GM12878 (cell line): Measurements from ENCODE around the gene F10.

ENCODE experiments used
- CTCF ChIP-seq, 3 experiments: IDR thresholded peaks in 2 of 3; conservative IDR thresholded peaks in 1 of 3; 2 replicates each; pipeline ENCODE4 v1.5.1; 2011; ENCODE audit warnings: low read depth in 3 of 3, low read length in 3 of 3, mild to moderate bottlenecking in 3 of 3, control low read depth in 2 of 3, moderate library complexity in 2 of 3, inconsistent platforms in 1 of 3, mixed read lengths in 1 of 3; ENCODE audit not compliant: control insufficient read depth in 2 of 3, insufficient read depth in 1 of 3; ENCODE audit errors: extremely low read depth in 1 of 3
- IKZF1 ChIP-seq: fragments of 450-650 bp; conservative IDR thresholded peaks from 2 replicates; pipeline ENCODE4 v1.6.1; 2017; ENCODE audit warnings: antibody characterized with exemption, mild to moderate bottlenecking
- JUND ChIP-seq: IDR thresholded peaks from 2 replicates; pipeline ENCODE4 v1.6.1; 2012; ENCODE audit warnings: low read depth, mild to moderate bottlenecking, low read length, improper control_type of control experiment, moderate library complexity
- MEF2A ChIP-seq: IDR thresholded peaks from 2 replicates; pipeline ENCODE4 v1.6.1; 2011; ENCODE audit warnings: low read depth, mild to moderate bottlenecking, low read length, moderate library complexity; ENCODE audit not compliant: insufficient read depth
- PAX5 ChIP-seq: IDR thresholded peaks from 2 replicates; pipeline ENCODE4 v1.6.1; 2011; ENCODE audit warnings: low read depth, low read length, borderline replicate concordance
- SMAD1 ChIP-seq: fragments of 450-650 bp; IDR thresholded peaks from 2 replicates; pipeline ENCODE4 v1.6.1; 2018; ENCODE audit warnings: mild to moderate bottlenecking, low read depth; ENCODE audit not compliant: partially characterized antibody
- TAF1 ChIP-seq: IDR thresholded peaks from 2 replicates; pipeline ENCODE4 v1.6.1; 2011; ENCODE audit warnings: mild to moderate bottlenecking, low read depth, low read length, borderline replicate concordance
- TCF12 ChIP-seq: IDR thresholded peaks from 2 replicates; pipeline ENCODE4 v1.6.1; 2011; ENCODE audit warnings: low read depth, mild to moderate bottlenecking, low read length

GRCh38 chr13:113145496-113145895 lies 22.9 kb downstream of the F10 start:
- TF ChIP-seq PAX5 (no peak), JUND (no peak), IKZF1 (no peak), MEF2A (no peak), CTCF (IDR thresholded peaks at IDR 0.05 in 2 of 3, conservative IDR thresholded peaks at IDR 0.05 in 1 of 3; ENCODE audit: control insufficient read depth in 2 of 3, extremely low read depth in 1 of 3, insufficient read depth in 1 of 3, low read depth in 3 of 3, low read length in 3 of 3) (no peak), TAF1 (no peak), TCF12 (no peak), SMAD1 (no peak)
